ENCODE results near the gene TIPARP.
A peak's percentile ranks its signal among the peaks of the same experiment; 100 is the strongest.

The TIPARP gene

DNA sequence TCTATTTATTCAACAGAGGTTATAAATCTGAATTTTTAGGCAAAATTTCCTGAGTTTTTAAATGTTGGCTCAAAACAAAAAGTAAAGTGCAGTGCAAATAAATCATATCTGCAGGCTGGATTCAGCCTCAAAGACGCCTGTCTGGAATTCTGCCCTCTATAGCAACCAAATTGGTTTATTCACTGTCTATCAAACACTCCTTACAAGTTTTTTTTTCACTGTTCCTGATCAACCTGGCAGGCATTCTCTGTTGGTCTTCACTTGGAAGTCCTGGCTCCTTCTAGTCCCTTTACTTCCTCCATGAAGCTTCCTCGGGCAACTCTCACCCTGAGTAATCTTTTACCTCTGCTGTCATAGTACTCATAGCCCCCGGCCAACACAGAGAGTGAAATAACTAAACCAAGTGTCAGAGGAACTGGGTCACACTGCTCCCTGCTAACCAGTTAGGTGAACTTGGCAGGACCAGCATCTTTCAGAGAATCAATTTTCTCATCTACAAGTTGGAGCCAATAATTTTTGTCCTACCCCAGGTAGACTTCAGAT is 36.8 kb upstream of the TIPARP start:
- Mint-ChIP-seq H3K9me3 (no peaks in the 10 kb centered on the region), H3K27ac (no peak overlapping the region), H3K27me3 (ENCODE audit: low read depth) (no peaks in the 10 kb centered on the region), H3K36me3 (ENCODE audit: low read depth) (no peaks in the 10 kb centered on the region), H3K4me3 (no peak overlapping the region), H3K4me1 (no peaks in the 10 kb centered on the region)
- TF ChIP-seq, protein P1, sequence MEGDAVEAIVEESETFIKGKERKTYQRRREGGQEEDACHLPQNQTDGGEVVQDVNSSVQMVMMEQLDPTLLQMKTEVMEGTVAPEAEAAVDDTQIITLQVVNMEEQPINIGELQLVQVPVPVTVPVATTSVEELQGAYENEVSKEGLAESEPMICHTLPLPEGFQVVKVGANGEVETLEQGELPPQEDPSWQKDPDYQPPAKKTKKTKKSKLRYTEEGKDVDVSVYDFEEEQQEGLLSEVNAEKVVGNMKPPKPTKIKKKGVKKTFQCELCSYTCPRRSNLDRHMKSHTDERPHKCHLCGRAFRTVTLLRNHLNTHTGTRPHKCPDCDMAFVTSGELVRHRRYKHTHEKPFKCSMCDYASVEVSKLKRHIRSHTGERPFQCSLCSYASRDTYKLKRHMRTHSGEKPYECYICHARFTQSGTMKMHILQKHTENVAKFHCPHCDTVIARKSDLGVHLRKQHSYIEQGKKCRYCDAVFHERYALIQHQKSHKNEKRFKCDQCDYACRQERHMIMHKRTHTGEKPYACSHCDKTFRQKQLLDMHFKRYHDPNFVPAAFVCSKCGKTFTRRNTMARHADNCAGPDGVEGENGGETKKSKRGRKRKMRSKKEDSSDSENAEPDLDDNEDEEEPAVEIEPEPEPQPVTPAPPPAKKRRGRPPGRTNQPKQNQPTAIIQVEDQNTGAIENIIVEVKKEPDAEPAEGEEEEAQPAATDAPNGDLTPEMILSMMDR (IDR thresholded peaks at IDR 0.05; ENCODE audit: unreplicated experiment in 3 of 3), result no peak

DNA sequence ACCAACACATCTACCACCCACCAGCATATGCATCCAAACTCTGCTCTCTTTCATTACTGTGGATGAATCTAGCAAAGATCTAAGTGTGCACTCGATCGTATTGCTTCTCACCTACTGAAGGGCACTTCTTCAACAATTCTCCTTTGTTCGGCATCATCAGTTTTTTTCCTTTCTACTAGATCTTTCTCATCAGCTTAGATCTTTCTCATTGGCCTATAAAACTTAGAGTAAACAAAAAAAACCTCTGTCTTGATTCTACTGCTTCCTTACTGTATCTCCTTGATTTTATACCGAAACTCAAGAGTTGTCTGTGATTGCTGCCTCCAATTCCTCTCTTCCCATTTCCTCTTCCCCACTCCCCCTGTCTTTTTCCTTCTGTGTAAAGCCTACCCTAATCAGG is 36.1 kb upstream of the TIPARP start:
- Mint-ChIP-seq H3K4me1 (no peaks in the 10 kb centered on the region), H3K27me3 (ENCODE audit: low read depth) (no peaks in the 10 kb centered on the region), H3K27ac (no peak overlapping the region), H3K9me3 (no peaks in the 10 kb centered on the region), H3K4me3 (no peak overlapping the region), H3K36me3 (ENCODE audit: low read depth) (no peaks in the 10 kb centered on the region)
- TF ChIP-seq, protein P1 (IDR thresholded peaks at IDR 0.05; ENCODE audit: unreplicated experiment in 3 of 3), result no peak

DNA sequence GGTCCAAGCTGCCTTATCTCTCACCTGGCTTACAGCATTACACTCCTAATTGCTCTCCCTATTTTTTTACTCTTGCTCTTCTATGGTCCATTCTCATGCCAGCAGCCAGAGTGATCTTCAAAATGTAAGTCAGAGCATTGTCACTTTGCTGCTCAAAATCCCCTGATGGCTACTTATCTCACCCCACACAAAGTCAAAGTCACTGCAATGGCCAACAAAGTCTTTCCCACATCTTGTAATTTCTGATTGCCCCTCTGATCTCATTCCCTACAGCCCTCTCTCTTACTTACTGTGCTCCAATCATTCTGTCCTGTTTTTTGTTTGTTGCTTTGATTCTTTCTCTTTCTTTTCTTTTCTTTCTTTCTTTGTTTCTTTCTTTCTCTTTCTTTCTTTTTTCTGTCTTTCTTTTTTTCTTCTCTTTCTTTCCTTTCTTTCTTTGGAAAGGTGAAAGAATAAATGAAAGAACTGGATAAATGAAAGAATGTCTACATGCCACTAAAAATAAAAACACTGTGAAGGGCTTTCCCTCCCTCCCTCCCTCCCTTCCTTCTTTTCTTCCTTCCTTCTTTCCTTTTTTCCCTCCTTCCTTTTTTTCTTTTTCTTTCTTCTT is 34.9 kb upstream of the TIPARP start:
- TF ChIP-seq, protein P1 (IDR thresholded peaks at IDR 0.05; ENCODE audit: unreplicated experiment in 3 of 3), result no peak
- H3K36me3 Mint-ChIP-seq (ENCODE audit: low read depth), result no peaks in the 10 kb centered on the region
- no peak overlapping the region for H3K4me3 Mint-ChIP-seq
- no peak overlapping the region for H3K27ac Mint-ChIP-seq
- H3K4me1 Mint-ChIP-seq, result peaks cover 10% of the 10 kb centered on the region
- H3K9me3 Mint-ChIP-seq, result no peaks in the 10 kb centered on the region
- H3K27me3 Mint-ChIP-seq (ENCODE audit: low read depth), result no peaks in the 10 kb centered on the region

DNA sequence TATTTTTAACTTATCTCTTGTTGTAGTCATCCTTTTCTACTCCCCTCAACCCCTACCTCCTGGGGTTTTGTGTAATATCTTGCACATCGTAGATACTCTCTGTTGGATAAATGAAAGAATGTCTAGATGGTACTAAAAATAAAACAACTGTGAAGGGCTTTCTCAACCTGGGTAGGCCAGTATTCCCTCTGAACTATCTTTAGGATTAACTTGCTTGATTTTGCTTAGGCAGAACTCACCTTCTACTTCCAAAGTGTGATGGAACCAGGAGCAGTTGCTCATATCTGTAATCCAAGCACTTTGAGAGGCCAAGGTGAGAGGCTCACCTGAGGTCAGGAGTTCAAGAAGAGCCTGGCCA is 32.8 kb upstream of the TIPARP start:
- H3K36me3 Mint-ChIP-seq (ENCODE audit: low read depth), result no peaks in the 10 kb centered on the region
- H3K27me3 Mint-ChIP-seq (ENCODE audit: low read depth), result no peaks in the 10 kb centered on the region
- TF ChIP-seq, protein P1 (IDR thresholded peaks at IDR 0.05; ENCODE audit: unreplicated experiment in 3 of 3), result no peak
- peaks cover under 1% of the 10 kb centered on the region for H3K9me3 Mint-ChIP-seq
- peaks cover 10% of the 10 kb centered on the region for H3K4me1 Mint-ChIP-seq
- no peak overlapping the region for H3K4me3 Mint-ChIP-seq
- no peak overlapping the region for H3K27ac Mint-ChIP-seq

DNA sequence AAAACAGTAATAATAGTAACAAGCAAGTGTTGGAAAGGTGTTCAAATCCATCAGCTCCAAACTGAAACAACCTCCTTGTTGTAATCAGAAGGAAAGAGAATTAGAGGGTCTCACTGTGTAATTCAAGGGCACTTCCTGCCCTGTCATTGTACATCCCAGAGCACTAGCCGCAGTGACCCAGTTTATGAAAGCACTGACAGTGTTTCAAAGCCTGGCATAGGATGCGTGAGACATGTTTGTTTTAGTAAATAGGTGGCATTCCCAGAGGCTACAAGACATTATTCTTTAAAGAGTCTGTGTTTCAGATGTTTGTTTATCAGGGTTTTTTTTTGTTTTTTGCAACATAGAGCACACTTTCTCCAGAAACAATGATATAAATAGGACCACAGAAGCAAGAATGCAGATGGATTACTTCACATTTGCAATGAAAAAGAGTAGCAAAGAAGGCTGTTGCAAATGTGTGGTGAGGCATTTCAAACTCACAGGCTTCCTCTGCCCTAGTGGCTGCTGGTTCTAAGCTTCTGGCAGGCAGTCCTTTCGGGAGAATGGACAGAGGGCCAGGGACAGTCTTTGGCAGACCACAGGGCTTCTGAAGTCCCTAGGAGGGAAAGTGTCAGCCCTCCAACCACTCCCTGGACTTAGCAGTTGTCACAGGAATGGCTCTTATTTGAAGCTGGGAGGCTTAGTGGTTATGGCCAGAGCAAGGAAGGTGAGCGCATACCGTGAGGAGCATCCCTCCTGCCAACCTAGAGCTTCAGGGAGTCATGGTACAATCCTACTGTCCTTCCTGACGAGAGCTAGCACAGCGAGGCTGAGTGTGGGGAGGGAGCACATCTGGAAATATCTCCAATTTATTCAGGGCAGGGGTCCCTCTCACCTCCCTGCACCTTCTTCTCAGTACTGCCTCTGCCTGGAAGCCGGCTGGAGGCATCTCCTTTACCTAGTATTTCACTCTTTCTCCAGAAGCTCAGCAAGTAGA is 31.4 kb upstream of the TIPARP start:
- Mint-ChIP-seq H3K36me3 (ENCODE audit: low read depth) (no peaks in the 10 kb centered on the region), H3K4me3 (peak overlapping the region; percentile 36 to 68 (median 63)), H3K9me3 (peaks cover 6% of the 10 kb centered on the region), H3K4me1 (peaks cover 10% of the 10 kb centered on the region), H3K27ac (peak overlapping the region; percentile 81 to 95 (median 86)), H3K27me3 (ENCODE audit: low read depth) (no peaks in the 10 kb centered on the region)
- TF ChIP-seq, protein P1 (IDR thresholded peaks at IDR 0.05; ENCODE audit: unreplicated experiment in 3 of 3), result no peak
